BE2C (cell line): ENCODE measurements around the gene BPNT1.
"Not testable (repeated sequence)": the region's sequence is repeated elsewhere in the genome, so short reads cannot be mapped to it uniquely, and the experiment has no call there.

ENCODE experiments used
- DNase-seq: peaks from one replicate; pipeline ENCODE4 v3.0.0-alpha.2; 2020
- H3K27me3 ChIP-seq: fragments of 250-450 bp; sonication (Bioruptor Pico); 2 replicates; pipeline ENCODE4 v1.5.1; 2020; ENCODE audit warnings: mild to moderate bottlenecking
- H3K36me3 ChIP-seq: fragments of 250-450 bp; sonication (Bioruptor Pico); 2 replicates; pipeline ENCODE4 v1.5.1; 2020; ENCODE audit warnings: mild to moderate bottlenecking
- H3K4me1 ChIP-seq: fragments of 250-450 bp; sonication (Bioruptor Pico); 2 replicates; pipeline ENCODE4 v1.5.1; 2020
- H3K4me3 ChIP-seq: 2 replicates; pipeline ENCODE4 v1.5.1; 2011; ENCODE audit warnings: low read depth, low read length
- H3K9me3 ChIP-seq: fragments of 250-450 bp; sonication (Bioruptor Pico); 2 replicates; pipeline ENCODE4 v1.5.1; 2020
- TF ChIP-seq, protein P1 (sequence below): IDR thresholded peaks from 2 replicates; pipeline ENCODE4 v1.5.1; 2012; ENCODE audit warnings: mild to moderate bottlenecking, low read depth, low read length

Gene BPNT1

DNA sequence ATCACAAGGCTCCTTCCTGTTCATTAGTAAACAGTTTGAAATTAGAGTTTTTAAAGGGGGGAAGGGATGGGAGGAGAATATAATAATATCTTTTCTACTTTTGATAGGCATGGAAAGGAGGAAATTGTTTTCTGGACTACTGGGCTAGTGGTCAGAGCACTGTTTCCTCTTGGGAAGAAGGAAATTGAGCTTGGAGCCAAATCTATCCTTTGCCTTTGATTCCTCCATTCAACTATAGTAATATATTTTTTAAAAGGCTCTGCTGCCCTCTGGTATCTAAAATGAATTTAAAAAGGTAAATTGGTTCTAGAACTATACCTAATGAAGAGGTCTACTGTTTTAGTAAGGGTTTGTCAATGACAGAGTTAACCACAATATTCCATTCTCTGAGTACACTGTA is 10.2 kb upstream of the BPNT1 start:
- Histone ChIP-seq H3K27me3 (no peaks in the 10 kb centered on the region), H3K9me3 (no peaks in the 10 kb centered on the region), H3K4me1 (no peaks in the 10 kb centered on the region), H3K4me3 (no peak overlapping the region), H3K36me3 (peaks cover 44% of the 10 kb centered on the region)
- TF ChIP-seq, protein P1, sequence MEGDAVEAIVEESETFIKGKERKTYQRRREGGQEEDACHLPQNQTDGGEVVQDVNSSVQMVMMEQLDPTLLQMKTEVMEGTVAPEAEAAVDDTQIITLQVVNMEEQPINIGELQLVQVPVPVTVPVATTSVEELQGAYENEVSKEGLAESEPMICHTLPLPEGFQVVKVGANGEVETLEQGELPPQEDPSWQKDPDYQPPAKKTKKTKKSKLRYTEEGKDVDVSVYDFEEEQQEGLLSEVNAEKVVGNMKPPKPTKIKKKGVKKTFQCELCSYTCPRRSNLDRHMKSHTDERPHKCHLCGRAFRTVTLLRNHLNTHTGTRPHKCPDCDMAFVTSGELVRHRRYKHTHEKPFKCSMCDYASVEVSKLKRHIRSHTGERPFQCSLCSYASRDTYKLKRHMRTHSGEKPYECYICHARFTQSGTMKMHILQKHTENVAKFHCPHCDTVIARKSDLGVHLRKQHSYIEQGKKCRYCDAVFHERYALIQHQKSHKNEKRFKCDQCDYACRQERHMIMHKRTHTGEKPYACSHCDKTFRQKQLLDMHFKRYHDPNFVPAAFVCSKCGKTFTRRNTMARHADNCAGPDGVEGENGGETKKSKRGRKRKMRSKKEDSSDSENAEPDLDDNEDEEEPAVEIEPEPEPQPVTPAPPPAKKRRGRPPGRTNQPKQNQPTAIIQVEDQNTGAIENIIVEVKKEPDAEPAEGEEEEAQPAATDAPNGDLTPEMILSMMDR, result no peak
- no peak for DNase-seq

DNA sequence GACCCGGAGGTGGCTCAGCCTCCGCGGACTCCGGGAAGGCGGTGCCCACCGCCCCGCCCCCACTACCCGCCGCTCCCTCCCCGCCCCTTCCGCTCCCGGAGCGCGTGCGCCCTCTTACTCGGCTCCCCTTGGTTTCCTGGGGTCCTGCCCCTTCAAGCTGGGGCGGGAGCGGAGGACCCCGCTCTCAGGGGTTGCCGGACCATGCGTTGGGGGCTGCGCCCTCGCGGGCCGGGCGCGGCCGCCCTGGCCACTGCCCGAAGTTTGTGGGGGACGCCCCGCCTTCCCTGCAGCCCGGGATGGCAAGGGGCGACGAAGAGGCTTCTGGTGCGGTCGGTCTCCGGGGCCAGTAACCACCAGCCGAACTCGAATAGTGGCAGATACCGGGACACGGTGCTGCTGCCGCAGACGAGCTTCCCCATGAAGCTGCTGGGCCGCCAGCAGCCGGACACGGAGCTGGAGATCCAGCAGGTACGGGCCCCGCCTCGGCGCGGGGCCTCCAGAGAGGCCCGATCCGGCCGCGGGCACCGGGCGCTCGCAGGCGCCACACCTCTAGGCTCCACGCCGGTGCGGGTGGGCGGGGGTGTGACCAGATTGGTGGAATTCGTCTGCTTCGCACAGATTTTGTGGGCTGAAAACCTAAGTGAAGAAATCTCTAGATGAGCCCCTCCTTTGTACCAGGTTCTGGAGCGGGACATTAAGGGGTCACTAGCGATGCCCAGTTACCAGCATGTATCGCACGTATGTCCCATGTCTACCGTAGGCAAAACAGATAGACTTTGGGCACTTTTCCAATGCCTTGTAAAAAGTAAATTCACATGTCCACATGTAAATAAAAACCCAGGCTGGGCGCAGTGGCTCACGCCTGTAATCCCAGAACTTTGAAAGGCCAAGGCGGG is 4.7 kb upstream of the BPNT1 start, which contains the start of gene IARS2:
TSS of gene IARS2 (plus strand) at position 117 of the 896 bp plus-strand sequence. CDS start at position 202, 85 bp downstream.
- TF ChIP-seq, protein P1, result no peak

DNA sequence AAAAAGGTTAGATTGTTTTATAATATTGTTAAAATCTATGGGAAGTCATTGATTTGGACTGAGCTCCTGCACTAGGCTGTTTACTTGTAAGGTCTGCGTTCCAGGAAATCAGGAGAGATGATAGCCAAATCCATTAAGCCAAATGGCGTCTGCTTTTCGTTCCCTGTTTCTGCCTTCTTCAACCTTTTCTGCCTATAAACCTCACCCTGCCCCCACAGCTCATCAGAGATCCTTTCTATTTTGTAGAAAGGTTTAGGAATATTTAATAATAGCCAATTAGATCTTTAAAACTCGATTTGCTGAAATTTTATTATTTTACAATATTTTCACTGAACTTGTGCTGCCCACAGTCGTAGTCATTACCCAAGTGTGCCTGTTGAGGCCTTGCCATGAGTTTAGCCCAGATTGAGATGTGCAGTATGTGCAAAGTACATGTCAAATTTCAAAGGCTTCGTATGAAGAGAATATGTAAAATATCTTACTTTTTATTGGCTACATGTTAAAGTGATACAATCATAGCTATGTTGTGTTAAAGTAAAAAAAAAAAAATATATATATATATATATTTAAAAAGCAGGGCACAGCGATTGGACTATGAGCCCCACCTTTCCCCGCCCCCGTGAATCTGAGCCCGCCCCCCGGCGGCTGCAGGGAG is 3.9 kb upstream of the BPNT1 start:
- DNase-seq, result no peak
- H3K9me3 ChIP-seq, result no peaks in the 10 kb centered on the region; the same call in 1 of the 2 replicates
- H3K36me3 ChIP-seq, result peaks cover 19% of the 10 kb centered on the region
- TF ChIP-seq, protein P1, result no peak
- peak overlapping the region; percentile 38; the same call in 1 of the 2 replicates for H3K4me3 ChIP-seq
- H3K27me3 ChIP-seq, result no peaks in the 10 kb centered on the region
- peaks cover 5% of the 10 kb centered on the region for H3K4me1 ChIP-seq

More for the DNA sequence above, 4.7 kb upstream of the BPNT1 start, which contains the start of gene IARS2:
- H3K9me3 ChIP-seq, result no peaks in the 10 kb centered on the region; the same call in 1 of the 2 replicates
- peak within 1 kb of the TSS; percentile 95 for H3K4me3 ChIP-seq
- peaks cover 19% of the 10 kb centered on the region for H3K36me3 ChIP-seq
- peak; percentile 93 for DNase-seq
- H3K4me1 ChIP-seq, result peaks cover 5% of the 10 kb centered on the region
- no peaks in the 10 kb centered on the region for H3K27me3 ChIP-seq

DNA sequence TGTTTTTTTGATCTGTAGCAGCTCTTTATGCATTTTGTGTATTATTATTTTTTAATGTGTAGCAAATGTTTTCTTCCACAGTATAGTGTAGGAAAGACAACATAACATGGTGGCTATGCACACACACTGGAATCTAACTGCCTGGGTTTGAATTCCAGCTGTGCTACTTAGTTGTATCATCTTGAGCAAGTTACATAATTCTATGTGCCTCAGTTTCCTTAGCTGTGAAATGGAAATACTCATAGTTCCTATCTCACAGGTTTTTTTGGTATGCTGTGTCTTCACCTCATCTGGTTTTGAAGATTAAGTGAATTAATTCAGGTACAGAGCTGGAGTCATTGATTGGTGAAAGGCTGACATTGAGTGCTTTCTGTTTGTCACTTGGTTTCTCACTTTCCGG is 3.1 kb upstream of the BPNT1 start:
- no peak for DNase-seq
- Histone ChIP-seq H3K4me1 (peaks cover 5% of the 10 kb centered on the region), H3K4me3 (no peak overlapping the region), H3K9me3 (no peaks in the 10 kb centered on the region; the same call in 1 of the 2 replicates), H3K36me3 (peaks cover 11% of the 10 kb centered on the region), H3K27me3 (no peaks in the 10 kb centered on the region)
- TF ChIP-seq, protein P1, result no peak

GRCh38 chr1:220086261-220086686 is 3.3 kb downstream of the BPNT1 start:
- H3K4me3 ChIP-seq, H3K36me3 ChIP-seq, DNase-seq, H3K9me3 ChIP-seq, H3K27me3 ChIP-seq, H3K4me1 ChIP-seq: not testable (repeated sequence)
- TF ChIP-seq, protein P1, result peak; percentile 24
